HuH-7 (cell line): ENCODE results near the gene TTC21A.

Experiments
- DNase-seq: peaks from one replicate; pipeline ENCODE4 v3.0.0; 2011; ENCODE audit warnings: low spot score

The TTC21A gene

GRCh38 chr3:39136533-39137434 is 29.3 kb downstream of the TTC21A start:
- no peak for DNase-seq

- no peak for DNase-seq
These were observed 30.0 kb downstream of the TTC21A start for GRCh38 chr3:39137435-39137936.

GRCh38 chr3:39137991-39138803 is 30.7 kb downstream of the TTC21A start:
- DNase-seq = no peak

GRCh38 chr3:39138804-39139415 is 31.4 kb downstream of the TTC21A start:
- no peak for DNase-seq

- DNase-seq = no peak
These were observed 32.0 kb downstream of the TTC21A start for GRCh38 chr3:39139442-39139841.

- DNase-seq = no peak
These were observed 33.0 kb downstream of the TTC21A start for GRCh38 chr3:39140341-39140971.

GRCh38 chr3:39141171-39141995 is 33.9 kb downstream of the TTC21A start:
- no peak for DNase-seq

- no peak for DNase-seq
These were observed 34.6 kb downstream of the TTC21A start for GRCh38 chr3:39142067-39142466.

- no peak for DNase-seq
These were observed 35.8 kb downstream of the TTC21A start for GRCh38 chr3:39143051-39143885.

GRCh38 chr3:39144095-39144747 is 36.7 kb downstream of the TTC21A start:
- no peak for DNase-seq

- DNase-seq = no peak
These were observed 37.4 kb downstream of the TTC21A start for GRCh38 chr3:39144748-39145380.

GRCh38 chr3:39146083-39146501 is 38.6 kb downstream of the TTC21A start:
- DNase-seq = no peak

GRCh38 chr3:39146611-39147591 is 39.4 kb downstream of the TTC21A start:
- no peak for DNase-seq

GRCh38 chr3:39147711-39148434 is 40.4 kb downstream of the TTC21A start:
- DNase-seq = no peak

GRCh38 chr3:39148435-39149058 is 41.1 kb downstream of the TTC21A start:
- no peak for DNase-seq

GRCh38 chr3:39149059-39149455 is 41.6 kb downstream of the TTC21A start:
- no peak for DNase-seq
